ENCODE measurements around the gene NDST1.

NDST1 gene

DNA sequence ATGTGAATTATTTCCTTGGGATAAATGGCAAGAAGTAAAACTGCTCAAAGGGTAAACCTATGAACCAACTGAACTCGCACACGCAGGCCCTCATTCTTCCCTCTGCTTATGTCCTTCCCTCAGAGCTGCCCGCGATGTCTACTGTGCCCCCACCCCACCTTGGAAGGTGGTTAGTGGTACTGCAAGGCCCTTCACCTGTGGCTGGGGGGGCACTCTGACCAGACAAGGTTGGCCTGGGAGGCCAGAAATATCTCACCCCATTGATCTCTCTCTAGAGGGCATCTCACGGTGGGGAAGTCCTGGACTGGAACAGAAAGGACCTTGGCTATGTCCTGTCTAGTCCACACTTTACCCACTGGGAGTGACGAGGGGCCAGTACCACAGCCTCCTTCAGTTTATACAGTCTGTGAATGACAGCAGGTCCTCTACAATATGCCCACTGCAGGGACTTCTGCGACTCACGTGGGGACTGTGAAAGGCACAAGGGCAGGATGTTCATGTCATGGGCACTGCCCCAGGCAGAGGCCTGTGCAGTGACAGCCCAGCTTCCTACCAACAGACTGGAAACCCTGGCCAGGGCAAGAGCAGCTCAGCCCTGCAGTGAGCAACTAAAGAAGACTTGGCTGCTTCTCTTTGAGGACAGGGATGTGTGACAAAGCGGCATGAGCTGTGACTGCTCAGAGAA is 75.8 kb downstream of the NDST1 start:
- H3K4me3 ChIP-seq (ENCODE audit: low read depth, low read length): no peak overlapping the region

DNA sequence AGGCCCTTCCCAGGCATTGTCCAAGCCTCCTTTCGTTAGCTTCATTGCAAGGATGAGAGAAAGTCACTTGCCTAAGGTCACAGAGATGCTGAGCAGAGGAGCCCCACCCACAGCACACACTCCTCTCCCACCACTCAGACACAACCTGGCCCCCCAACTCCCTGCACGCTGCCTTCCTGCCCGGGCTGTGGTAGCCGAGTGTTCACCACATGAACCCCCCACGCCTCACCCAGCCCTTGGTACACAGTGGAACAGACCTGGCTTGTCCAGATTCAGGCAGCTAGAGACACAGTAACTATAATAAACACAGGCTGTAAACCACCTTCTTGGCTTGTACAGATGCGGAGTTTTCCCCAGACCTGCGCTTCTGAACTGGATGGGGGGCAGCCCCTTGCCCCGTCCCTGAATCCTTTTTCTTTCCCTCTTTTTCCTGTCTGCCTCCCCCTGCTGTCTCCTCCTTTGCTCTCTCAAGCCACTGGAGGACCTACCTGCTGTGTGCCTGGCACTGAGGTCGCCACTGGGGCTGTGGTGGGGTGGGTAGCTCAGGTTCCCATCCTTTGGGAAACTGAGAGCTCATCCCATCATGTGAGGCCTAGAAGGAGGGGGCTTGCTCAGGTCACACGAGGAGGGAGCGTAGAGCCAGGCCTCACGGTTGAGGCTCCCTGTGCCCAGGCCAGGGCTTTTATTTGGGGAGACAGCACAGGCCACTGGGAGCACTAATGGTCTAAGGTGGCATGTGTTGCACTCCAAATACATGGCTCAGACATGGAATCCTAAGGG is 76.8 kb downstream of the NDST1 start:
- H3K4me3 ChIP-seq (ENCODE audit: low read depth, low read length): no peak overlapping the region

DNA sequence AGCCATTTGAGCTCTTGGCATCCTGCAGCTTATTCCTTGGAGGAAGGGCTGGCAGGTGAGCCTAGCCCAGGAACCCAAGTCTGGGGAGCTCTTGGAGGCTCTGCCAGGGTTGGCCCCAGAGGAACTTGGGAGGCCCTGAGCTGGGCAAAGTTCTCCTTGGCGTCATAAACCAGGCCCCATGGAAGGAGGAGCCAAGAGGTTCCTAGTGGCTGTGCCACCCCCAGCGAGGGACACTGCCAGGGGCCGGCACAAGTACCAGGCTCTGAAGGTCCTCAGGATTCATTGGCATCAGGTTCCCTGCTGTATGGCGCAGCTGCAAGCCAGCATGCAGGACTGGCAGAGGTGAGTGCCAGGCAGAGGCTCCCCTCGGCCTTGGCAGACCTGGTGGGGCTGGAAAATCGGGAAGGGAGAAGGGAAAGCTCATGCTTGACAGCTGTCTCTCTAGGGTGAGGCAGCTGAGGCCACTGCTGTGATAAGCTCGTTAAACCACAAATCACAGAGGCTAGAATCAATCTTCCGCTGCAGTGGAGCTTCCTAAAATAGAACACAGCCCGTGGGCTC is 77.9 kb downstream of the NDST1 start:
- no peak overlapping the region for H3K4me3 ChIP-seq (ENCODE audit: low read depth, low read length)

DNA sequence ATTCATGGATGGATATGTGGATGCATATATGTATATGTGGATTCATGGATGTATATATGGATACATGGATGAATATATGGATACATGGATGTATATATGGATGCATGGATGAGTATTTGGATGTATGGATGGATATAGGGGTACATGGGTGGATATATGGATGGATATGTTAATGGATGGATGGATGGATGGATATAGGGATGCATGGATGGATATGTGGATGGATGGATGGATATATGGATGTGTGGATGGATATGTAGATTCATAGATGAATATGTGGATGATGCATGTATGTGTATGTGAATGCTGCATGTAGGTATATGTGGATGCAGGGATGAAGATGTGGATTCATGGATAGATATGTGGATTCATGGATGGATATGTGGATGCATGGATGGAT is 79.1 kb downstream of the NDST1 start:
- H3K4me3 ChIP-seq (ENCODE audit: low read depth, low read length): no peak overlapping the region

DNA sequence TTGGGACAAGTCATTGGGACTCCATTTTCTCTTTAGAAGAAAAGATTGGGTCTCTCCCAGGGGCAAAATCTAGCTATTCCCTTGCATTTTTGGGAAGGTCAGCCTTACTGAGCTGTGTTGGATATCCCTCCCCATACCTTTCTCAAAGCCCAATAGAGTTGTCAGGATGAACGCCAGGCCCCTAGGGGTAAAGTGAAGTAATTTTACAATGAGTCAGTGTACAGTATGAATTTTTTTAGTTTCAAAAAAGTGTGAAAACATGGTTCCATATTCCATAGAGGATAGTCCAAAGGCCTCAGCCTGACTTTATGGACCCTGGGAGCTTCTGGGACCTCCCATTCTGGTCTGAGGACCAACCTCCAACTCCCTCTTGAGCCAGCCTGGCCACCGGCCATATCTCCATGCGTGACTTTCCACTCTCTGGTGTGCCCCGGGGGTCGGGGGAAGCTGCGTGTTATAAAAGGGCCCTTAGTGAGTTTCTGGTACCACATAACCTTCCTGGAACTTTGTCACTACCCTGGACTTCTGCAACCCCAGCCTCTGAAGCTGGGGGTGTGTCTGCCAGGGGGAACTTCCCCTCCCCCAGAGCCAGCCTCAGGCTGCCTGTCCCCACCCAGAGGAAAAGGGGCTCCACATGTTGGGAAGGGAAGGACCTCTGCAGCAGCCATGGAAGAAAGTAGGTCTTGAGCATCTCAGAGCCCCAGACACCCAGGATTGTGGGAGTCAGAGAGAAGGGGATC is 80.1 kb downstream of the NDST1 start:
- no peak overlapping the region for H3K4me3 ChIP-seq (ENCODE audit: low read depth, low read length)

DNA sequence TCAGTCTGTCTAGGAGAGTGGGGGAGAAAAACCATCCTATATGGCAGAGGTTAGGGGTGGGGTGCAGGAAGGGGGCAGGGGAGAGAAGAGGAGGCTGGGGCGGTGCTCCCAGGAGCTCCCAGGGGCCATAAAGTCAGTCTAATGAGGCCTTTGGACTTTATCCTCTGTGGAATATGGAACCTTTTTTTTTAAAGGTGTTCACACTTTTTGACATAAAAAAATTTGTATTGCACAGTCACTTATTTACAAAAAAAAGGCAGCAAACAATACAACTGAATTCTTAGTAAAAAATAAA is 80.6 kb downstream of the NDST1 start:
- no peak overlapping the region for H3K4me3 ChIP-seq (ENCODE audit: low read depth, low read length)

DNA sequence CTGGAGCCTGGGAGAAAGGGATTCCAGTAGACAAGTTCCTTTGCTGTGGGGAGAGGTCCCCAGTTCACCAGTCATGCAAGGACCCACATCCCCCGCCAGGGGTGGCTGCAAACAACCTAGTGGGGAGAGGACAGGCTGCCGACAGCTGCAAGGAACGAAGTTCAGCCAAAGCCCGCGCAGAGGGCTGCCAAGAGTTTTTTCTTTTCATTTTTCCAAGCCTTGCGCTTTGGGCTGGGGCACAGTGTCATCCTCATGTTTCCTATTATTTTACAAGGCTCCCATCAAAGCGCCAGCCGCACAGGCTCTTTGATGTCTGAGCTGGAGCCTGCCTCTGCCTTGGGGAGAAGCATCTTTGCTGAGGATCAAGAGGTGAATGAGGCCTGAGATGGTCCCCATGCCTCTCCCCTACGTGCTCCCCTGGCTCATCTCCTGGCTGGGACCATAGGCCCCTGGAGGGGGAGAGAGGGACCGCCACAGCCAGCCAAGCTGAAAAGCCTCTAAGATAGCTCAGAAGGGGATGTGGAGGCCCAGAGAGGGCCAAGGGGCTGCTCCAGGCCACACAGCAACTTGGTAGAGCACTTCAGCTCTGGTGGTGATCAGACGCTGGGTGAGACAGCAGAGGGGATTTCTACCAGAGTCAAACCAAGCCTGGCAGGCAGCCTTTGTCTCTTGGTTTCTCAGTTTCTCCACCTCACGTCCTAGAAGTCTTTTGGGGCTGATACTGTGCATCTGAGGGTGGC is 82.1 kb downstream of the NDST1 start:
- no peak overlapping the region for H3K4me3 ChIP-seq (ENCODE audit: low read depth, low read length)

DNA sequence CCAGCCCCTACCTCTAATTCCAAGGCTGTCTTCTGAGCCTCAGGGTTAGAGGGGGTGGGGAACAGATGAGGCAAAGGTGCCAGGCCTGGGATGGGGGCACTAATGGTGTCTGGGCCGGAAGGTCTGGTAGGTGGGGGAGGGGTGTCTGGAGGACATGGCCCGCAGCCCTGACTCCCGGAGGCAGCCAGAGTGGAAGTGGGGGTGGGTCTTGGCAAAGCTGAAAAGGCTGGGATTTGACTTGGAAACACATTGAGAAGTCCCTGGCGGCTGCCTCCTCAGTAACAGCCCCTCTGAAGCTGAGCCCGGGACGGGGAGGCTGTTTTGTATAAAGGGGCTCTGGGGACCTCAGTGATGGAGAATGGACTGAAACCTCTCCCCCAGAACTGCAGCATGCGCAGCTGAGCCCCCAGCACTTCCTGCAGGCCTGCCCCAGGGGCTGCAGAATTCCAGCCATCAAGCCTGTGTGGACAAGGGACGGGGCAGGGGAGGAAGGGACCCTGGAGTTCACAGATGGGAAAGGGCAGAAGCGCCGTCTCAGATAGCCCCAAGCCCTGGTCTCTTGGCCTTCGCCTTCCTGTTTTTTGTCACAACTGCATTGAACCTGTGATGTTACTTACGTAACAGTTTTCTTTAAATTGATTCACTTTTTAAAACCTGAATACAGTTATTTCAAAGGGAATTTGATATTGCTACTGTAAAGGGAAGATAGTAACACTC is 83.2 kb downstream of the NDST1 start:
- no peak overlapping the region for H3K4me3 ChIP-seq (ENCODE audit: low read depth, low read length)

DNA sequence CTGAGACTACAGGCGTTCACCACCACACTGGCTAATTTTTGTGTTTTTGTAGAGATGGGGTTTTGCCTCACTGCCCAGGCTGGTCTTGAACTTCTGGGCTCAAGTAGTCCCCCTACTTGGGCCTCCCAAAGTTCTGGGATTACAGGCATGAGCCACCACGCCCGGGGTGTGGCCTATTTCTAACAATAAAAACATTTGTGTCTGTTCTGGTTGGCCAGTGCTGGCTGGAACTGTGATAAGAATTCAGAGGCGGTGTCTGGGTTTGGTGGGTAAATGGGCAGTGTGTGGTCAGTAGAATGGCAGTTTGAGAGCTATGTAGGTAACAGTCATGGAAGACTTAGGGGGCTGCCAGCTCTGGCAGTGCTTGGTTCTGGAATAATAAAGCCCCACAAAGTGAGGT is 85.7 kb downstream of the NDST1 start:
- no peak overlapping the region for H3K4me3 ChIP-seq (ENCODE audit: low read depth, low read length)

DNA sequence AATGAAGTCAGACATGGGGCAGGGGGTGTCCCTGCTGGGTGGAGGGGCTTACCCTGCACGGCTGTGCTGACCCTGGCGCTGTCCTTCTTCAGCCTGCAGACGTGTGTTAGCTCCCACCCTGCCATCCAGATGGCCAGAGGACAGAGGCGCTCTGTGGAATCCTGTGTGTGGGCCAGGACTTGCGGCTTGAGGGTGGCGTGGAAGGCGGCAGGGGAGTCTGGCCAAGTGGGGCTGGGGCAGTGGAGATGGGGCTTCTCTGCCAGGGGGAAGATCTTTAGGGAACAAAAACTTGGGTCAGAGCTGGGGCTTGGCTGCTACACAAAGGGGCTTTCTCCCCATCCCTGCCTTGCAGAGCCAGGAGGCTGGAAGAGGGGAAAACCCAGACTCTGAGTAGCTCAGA is 86.1 kb downstream of the NDST1 start:
- no peak overlapping the region for H3K4me3 ChIP-seq (ENCODE audit: low read depth, low read length)

DNA sequence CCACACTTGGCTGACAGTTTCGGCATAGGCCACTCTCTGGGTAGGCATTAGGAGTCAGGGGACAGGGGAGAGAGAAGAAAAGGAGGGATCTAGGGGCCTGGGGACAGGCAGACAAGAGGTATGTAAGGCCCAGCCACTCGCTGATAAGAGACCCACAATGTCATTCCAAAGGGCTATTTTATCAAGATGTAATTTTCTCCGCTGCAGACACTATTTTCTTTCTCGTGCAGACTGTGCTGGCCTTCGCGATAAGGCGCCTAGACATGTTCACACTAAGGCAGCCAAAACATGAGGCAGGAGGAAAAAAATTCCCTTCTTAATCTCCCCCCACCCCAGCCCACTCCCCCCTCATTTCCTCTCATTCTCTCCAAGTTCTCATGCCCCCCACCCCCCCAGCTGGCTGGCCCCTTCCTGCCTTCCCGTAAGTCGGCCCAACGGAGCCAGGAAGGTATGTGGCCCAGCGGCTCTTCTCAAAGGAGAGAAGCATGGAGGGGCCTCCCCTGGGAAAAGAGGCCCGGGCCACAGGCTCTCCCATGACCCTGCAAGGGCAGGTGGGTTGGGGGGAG is 87.6 kb downstream of the NDST1 start:
- H3K4me3 ChIP-seq (ENCODE audit: low read depth, low read length): no peak overlapping the region

DNA sequence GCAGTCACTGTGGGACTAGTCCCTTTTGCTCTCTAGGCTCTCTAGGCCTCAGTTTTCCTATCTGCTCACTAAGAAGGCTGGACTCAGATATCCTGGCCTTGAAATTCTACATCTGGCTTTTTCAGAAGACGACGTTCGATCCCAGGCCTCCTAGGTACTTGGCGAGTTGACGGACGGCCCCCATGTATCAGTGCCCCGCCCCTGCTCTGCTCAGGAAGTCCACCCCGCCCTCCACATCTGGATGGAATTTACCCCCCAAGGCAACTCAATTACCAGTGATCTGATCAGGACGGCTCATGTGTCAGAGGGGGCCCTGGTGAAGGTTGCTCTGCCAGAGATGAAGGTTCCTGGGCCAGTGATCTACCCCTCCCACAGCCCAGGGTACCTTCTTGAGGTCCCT is 88.4 kb downstream of the NDST1 start:
- H3K4me3 ChIP-seq (ENCODE audit: low read depth, low read length): no peak overlapping the region

DNA sequence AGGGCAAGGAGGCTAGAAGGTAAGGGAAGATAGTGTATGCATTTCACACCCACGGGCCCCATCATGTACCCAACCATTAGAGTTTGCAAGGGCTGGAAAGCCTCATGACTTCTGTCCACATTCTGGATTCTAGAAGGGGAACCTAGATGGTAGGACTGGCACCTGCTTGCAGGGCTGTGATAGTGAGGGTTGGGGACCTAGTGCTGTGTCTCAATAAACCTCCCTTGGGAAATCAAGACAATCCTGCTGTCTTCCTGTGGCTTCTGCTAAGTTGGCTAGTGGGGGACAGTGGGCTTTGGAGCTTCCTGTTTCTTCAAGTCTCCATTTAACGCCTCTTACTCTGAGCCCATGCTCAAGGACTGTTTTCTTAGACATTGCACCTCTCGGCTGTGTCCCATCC is 88.9 kb downstream of the NDST1 start:
- no peak overlapping the region for H3K4me3 ChIP-seq (ENCODE audit: low read depth, low read length)

DNA sequence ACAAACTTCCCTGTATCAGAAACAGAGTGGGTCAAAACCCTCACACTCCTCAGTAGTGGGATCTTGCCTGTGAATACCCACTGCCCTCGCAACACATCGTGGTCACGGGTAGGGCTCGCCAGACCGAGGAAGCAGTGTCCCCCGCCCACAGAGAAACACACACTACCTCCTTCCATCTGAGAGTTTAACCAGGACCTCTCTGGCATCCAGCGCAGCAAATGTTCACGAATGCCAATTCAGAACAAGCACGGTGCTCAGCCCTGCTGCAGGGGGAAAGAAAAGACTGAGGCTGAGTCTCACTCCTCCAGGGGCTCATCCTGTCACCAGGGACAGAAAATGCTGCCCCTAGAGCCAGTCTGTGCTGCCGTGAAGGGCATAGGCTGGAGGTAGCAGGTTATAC is 90.1 kb downstream of the NDST1 start:
- no peak overlapping the region for H3K4me3 ChIP-seq (ENCODE audit: low read depth, low read length)

DNA sequence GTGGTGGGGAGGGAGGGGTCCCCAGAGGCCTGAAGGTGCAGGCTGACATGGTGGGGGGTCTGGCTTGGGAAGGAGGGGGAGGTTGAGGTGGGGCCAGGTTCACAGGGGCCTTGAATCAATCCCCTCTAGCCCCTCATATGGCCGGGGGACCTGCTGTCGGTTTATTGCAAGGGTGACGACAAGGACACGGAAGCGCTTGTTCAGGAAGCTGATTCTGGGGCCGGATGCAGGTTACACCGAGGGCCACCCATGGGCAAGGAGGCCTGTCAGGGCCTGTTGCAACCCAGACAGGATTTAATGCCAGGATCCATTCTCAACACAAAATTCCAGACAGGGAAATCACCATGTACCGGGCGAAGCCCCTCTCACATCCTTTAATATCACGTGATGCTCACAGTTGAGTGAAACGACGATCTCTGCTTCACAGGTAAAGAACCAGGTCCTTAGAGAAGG is 90.9 kb downstream of the NDST1 start:
- H3K4me3 ChIP-seq (ENCODE audit: low read depth, low read length): no peak overlapping the region

DNA sequence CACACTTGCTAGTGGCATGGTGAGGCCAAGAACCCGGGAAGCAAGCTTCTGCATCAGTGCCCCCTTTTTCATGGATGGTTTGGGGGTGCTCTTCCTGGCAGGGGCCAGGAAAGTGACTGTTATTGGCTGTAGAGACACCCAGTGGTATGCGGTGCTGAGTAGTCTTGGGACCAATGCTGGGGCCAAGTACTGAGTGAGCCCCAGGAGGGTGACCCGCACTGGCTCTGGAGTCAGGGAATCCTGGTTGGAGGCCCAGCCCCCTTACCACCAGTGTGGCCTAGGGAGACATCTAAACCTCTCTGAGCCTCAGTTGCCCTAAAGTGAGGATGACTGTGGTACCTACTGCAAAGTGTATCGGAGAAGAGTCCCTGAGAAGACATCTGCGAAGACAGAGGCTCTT is 91.3 kb downstream of the NDST1 start:
- no peak overlapping the region for H3K4me3 ChIP-seq (ENCODE audit: low read depth, low read length)

DNA sequence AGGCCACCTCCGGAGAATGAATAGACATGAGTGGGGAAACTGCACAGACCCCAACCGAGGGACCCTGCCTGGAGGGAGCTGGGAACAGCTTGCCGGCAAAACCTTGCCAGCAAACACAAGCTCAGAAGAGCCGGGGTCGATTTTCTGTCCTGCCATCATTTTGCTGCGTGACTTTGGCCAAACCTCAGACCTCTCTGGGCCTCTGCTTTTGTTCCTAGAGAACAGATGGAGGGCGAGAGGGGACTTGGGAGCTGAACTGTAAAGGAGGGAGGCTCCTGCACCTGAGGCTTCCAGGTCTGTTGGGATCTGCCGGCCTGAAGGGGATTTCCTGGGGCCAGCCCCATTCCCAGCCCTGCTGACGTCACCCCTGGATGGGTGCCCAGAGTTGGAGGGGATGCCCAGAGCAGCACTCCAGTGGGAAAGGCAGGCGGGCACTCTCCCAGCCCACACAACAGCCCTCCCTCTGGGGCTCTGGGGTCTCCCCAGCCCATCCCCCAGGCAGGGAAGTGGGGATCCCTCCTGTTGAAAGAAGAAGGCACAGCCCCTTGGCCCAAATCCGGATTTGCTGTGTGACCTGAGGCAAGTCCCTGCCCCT is 92.1 kb downstream of the NDST1 start:
- H3K4me3 ChIP-seq (ENCODE audit: low read depth, low read length): no peak overlapping the region

DNA sequence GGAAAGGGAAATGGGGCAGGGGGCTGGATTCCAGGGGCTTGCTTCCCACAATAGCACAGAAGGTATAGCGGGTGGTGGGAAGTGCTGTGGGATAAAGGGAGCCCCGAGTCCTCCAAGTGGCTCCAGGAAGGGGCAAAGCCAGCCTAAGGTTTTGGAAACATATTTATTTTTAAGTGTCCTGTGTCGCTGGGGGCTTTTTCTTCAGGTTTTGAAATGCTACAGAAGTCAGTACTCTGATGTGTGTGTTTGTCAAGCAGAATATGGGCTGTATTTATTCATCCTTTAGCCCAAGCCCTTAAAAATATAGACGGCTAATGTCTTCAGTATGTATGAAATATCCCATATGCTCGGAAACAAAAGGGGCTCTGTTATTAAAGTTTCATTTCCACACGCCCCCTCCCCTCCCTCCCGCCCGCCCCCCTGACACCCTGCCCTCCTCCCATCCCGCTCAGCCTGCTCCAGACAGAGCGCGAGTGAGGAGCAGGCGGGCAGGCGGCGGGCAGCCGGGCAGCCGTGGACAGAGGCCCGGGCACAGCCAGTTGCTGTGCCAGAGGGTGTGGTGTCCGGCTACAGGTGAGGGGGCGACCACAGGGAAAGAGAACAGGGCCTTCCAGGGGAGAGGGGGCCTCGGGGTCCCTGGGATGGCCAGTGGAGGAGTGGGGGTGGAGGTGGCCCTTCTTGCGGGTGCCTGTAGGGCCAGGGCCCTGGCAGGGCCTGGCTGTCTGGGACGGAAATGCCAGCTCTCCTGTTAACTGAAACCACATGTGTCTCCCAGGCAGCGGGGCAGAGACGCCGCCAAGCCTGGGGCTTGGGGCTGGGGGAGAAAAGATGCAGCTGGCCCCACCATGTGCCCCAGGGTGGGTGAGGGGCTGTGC is 92.9 kb downstream of the NDST1 start:
- H3K4me3 ChIP-seq (ENCODE audit: low read depth, low read length): no peak overlapping the region
